ENCODE measurements around the gene CASZ1.

CASZ1 gene

DNA sequence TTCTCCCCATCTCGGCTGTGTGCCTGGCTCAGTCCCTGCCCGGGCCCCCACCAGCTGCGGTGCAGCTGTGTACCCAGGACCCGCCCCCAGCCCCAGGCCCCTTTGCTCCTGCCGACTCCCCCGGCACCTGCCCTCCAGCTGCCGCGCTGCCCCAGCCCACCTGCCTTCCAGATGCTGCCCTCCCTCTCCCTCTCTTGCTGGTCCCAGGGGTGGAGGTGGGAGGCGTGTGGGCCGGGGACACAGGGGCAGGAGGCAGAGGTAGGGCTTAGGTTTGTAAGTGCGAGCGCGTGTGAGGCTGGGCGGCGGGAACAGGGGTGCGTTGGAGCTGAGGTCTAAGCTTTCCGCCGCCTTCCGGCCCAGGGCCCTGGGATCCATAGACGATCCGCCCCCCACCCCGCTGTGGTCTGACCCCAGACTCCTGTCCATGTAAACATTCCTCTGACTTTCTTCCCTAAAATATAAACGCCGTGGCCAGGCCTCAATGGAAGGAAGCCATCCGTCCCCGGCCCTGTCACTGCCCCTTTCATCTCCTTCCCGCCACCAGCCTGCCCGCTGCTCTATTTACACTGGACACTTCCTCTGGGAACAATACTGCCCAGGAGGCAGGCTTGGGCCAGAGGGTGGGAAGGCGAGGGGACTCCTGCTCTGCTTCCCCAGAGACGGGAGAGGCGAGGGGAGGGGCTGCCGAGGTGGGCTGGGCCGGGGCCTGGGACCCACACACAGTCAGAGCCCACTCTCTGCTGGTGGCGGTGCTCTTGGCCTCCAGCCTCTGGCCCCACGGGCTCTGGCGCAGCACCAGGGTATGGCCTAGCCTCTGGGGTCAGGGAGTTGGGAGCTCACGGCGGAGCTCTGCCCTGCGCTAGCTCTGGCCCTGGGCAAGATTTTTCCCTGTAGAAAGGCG is 128.3 kb downstream of the CASZ1 start:
- no peak for DNase-seq

DNA sequence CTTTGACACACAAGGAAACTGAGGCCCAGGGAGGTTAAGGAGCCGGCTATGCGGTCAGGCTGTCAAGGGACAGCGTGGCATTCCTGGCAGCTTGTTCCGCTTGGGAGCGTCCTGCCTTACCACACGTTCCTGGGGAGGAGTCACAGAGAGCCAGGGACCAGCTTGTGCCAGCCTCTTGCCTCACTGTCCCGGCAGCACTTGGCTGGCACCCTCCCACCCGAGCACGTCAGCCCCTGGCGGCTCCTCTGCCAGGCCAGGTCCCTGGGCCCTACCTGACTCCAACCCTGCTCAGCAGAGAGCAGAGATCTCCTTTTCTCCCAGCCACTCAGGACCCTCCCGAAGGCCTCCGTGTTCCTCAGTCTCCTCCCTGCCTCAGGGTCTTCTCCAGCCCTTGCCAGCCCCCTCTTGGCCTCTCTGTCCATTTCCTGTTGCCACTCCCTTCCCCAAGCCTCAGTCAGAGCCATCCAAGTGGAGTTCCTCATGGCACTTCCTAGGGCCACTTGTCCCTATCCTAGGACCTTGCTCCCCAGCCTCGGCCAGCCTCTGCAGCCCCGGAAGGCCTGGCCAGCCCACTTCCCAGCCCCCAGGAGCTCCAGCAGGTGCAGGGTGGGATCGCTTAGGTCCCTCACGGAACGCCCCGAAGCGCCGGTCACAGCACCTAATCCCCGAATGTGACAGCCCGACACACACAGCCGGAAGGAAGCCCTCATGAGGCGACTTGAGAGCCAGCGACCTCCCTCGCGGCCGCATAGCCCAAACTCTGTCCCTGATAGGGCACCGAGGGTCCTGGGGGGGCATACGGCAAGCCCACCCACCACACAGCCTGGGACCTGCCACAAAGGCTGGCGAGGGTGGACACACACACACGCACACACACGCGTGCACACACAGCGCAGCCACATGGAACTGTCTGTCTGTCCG is 130.3 kb downstream of the CASZ1 start:
- no peak for DNase-seq

DNA sequence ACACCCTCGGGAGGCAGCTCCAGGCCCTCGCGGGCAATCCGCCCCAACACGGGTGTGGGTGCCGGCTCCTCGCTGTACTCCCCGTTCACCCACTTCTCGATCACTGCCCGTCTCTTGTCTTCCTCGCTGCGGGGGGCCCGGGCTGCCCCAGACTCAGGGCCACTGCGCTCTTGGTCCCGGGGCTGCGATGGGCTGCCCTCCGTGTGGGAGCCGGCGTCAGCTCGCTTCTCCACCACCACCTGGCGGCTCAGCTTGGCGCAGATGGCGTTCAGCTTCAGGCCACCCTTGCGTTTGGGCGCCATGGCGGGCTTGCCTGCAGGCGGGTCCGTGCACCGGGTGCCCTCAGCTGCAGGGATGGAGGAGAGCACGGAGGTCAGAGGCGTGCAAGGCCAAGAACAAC is 131.2 kb downstream of the CASZ1 start:
- DNase-seq = no peak

DNA sequence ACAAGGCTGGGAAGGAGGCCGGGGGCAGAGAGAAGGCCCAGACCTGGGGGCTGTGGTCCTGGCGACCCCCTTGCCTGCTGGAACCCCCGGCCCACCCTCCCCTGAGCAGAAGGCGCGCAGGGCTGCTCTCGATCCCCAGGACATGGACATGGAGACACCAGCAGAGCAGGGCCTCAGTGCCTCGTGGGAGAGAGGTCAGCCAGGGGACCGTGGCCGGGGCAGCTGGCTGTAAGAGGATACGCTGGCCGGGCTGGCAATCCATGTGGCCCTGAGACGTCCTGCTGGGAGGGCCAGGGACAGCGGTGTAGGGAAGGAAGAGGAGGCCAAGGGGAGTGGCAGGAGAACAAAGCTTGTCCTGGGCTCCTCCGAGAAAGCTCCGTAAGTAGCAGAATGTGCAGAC is 132.2 kb downstream of the CASZ1 start:
- no peak for DNase-seq

DNA sequence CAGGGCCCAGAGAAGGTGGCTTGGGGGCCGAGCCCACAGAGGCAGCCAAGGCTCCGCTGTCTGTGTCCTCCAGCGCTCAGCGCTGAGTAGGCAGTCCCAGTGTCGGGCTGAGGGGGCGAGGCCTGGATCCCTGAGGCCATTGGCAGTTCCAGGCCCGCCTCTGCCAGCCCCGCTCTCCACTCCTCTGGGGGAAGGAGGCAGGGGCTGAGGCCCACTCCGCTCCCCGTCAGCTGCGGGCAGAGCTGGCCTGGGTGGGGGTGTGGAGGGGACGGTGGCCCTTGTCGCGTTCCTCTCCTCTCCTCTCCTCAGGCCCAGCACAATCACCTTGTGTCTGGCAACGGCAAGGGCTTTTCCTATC is 132.8 kb downstream of the CASZ1 start:
- no peak for DNase-seq

DNA sequence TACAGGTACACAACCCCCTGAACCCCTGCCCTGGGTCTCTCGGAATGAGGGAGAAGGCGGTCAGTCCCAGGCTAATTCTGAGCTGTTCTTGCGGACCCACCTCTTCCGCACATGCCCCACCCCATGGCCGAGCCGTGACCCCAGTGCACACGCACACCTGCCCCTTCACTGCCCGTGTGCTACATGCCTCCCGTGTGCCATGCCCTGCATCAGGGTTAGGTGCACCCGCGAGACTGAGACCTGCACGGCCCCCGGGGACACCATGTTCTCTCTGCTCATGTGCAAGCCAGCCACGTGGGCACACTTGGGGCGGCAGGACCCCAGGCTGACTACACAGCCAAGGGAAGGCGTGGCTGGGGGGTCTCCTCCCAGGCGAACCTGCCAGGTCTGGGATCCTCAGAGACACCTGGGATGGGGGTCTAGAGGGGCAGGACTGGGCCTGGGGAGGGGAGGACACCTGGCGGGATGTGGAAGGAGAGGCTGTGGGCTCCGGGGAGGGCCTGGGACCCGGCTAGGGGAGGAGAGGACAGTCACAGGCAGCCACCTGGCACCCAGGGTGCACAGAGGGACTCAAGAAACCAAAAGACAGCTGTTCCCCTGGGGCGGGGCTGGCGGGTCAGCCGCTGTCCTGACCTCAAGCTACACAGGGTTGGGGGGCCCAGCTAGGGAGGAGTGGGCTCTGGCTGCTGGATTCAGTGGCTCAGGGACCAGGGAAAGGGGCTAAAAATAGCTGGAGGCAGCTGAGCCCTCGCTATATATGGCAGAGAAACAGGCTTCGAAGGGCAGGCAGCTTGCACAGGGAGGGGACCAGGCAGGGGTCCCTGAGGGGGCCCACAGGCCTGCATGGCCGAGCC is 133.4 kb downstream of the CASZ1 start:
- no peak for DNase-seq

DNA sequence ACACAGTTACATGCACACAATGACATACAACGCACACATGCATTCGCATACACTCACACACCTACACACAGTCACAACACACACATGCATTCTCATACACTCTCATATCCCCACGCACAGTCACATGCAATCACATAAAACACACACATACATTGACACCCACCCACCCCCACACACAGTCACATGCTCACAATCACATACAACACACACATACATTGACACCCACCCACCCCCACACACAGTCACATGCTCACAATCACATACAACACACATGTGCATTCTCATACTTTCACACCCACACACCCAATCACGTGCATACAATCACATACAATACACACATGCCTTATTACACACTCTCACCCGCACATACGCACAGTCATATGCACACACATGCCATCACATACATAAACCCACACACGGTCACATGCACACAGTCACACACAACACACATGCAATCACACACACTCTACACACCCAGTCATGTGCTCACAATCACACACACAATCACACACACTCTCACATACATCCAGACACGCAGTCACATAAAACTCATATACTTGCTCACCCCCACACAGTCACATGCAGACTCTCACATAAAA is 134.3 kb downstream of the CASZ1 start:
- no peak for DNase-seq

DNA sequence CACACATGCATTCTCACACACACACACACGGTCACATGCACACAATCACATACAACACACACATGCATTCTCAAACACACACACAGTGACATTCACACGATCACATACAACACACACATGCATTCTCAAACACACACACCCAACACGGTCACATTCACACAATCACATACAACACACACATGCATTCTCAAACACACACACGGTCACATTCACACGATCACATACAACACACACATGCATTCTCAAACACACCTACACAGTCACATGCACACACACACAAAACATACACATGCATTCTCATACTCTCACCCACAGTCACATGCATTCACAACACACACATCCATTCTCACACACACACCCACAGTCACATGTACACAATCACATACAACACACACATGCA is 135.0 kb downstream of the CASZ1 start:
- DNase-seq = no peak

DNA sequence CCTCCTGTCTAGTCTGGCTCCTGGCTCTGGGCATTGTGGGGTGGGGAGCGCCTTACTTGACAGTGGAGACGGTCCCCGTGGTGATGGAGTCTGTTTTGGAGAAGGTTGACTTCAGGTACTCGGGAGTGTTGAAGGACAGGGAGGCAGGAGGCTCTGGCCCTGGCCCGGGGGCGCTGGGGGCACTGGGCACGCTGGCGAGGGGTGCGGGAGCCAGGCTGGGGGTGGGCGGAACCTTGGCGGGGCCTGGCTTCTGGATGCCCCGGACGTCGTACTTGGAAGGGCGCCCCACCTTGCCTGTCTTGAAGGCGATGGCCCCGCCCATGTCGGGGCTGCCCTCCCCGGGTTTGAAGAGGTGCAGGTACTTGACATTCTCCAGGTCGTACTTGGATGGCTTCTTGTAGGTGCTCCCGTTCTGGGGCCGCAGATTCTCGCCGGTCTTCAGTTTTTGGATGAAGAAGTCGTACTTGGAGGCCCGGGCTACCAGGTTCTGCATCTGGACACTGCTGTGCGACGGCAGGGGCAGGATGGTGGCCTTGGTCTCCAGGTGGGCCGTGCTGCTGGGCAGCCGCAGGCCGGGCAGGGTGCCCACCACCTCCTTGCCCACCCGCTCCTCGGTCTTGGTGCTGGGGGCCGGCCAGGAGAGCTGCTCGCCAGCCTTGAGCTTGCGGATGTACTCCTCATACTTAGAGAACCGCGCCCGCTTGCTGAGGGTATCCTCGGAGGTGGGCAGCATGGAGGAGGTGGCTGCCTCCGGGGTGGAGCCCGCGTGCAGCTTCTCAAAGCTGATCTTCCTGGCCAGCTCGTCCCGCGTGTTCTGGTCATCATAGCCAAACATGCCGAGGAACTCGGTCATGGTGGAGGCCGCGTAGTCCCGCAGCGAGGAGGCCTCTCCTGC is 136.6 kb downstream of the CASZ1 start:
- DNase-seq = no peak

DNA sequence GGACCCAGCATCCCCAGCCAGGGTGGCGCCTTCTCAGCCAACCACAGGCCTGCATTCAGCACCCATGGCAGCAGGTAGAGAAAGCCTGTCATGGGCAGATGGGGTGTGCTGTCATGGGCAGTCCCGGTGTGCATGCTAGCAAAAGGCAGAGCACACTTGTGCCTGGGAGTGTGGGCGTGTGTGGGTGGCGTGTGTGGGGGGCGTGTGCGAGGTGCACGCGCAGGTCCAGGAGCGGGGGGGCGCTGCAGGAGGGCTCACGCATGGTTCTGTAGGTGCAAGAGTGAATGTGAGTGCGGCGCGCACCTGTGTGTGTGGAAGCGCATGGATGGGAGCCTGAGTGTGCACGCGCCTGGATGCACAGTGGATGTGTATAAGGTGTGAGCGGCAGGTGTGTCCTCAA is 137.2 kb downstream of the CASZ1 start:
- DNase-seq = no peak

DNA sequence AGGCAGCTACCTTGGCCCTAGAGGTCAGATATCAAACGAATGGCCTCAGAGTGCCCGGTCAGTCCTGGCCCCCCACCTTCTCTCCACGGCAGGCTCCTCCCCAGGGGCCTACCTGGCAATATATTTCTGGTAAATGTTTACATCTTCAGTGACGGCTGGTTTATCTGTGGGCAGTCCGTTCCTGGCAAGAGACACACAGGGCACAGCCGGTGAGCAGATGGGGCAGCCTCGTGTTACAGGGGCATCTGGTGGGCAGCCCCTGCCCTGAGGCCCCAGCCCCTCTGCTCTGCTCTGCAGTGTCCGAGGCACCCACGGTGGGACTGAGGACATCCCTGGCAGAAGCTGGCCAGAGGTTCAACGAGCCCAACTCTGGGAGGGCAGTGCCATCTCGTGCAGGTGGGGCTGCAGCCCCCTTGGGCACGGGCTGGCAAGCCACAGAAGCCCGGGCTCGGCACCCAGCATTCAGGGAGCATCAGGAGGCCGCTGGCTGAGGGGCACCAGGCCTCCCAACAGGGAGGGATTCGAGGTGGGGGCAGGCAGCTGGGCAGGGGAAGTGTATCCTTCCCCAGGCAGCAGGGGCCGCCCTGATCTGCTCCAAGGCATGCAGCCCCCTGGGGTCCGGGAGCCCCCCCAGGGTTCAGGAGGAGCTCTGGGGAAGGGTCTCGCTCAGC is 137.9 kb downstream of the CASZ1 start:
- DNase-seq = no peak

DNA sequence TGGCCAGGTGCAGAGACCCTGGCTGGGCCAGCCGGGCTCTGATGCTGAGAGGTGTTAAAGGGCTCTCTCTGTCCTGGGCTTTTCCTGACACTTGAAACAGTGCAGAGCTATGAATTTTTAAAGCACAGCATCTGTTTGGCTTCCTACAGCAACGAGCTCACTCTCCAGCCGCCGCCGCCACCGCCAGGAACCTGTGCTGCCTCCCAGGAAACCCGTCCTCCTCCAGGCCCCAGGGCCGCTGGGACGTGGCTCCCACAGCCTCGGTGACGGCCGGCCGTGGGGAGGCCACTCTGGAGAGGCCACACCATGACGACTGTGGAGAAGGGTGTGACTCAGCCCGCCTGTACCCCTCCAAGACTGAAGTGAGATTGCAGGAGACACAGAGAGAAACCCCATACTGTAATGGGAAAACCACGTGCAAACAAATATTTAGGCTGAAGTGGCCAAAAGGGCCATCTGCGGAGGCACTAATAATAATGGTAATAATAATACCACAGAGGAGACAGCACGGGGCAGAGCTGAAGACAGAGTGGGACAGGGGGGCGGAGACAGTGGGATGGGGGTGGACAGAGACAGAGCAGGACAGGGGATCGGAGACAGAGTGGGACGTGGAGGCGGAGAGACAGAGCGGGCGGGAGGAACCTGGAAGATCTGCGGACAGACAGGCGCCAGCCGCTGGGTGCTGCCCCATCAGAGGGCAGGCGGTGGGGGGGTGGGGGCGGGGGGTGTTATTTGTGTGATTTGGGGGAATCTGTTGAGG is 139.2 kb downstream of the CASZ1 start:
- no peak for DNase-seq

DNA sequence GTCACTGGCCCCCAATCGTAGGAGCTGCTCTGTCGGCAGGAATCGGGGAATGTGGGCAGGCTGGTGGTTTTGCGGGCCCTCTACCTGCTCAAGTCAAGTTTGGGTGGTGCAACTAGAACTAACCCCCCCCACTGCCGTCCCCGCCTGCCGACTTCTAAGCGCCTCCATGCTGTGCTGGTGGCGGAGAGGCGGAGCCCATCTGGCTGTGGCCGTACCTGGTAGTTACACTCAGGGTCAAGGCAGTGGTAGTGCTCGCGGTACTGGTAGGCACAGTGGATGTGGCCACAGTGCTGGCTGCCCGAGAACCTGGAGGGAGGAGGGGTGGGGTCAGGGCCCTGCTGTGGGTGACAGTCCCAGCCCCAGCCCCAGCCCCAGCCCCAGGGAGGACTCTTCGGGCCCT is 140.0 kb downstream of the CASZ1 start:
- no peak for DNase-seq

DNA sequence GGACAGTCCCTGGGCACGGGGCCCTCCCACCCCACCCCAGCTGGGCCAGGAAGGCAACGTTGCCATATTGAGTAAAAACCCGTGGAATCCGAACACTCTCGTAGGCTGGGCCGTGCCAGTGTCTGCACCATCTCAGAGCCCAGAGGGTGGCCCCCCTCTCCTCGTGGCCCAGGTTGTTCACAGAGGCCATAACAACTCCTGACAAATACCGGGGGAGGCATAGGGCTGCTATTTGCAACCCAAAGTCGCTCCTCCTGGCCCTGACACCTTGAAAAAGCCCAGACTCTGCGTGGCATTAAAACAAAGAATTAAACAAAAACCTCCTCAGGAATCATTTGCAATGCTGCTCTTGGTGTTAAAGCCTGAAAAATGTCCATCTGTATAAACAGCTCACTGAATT is 141.4 kb downstream of the CASZ1 start:
- no peak for DNase-seq

DNA sequence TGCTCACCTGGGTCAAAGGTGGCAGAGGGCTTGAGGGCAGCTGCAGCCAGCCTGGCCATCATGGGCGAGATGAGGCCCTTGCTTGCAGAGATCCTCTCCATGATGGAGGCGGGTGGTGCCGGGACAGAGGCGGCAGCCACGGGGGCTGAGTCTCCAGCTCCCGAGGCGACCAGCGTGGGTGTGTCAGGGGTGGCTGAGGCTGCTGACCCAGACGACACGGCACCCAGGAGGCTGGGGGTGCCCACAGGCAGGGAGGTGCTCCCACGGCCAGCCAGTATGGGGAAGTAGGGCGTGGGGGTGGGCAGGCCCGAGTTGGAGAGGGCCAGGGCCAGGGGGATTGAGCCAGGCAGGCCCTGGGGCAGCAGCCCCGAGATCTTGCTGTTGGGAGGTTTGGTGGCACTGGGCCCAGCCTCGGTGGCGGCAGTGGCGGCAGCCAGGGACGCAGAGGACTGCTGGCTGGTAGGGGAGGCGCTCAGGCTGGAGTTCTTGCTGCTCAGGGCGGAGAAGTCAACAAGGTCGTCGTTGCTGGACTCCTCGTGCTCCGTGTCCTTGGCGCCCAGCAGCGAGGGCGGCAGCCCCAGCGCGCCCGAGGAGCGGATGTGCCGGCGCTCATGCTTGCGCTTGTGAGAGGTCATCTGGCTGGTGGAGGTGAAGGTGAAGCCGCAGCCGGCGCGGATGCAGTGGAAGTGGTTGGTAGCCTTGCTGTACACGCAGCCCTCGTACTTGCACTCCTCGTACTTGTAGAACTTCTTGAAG is 142.9 kb downstream of the CASZ1 start:
- DNase-seq = no peak

DNA sequence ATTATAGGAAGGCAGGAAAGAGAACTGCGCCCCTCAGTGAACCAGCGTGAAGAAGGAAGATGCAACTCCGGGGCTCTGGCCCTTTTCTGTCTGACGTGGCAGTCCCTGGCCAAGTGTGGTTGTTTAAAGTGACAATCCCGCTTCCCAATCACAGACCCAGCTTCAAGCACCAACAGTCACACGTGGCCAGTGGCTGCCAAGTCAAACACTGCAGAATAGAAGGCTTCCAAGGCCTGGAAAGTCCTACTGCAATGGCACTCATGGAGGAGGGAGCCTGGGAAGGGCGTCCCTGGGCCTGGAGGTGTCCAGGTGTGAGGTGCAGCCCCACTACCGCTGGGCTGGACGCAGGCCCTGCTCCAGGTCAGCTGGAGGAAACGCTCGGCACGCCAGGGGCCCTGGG is 143.8 kb downstream of the CASZ1 start:
- DNase-seq = no peak

DNA sequence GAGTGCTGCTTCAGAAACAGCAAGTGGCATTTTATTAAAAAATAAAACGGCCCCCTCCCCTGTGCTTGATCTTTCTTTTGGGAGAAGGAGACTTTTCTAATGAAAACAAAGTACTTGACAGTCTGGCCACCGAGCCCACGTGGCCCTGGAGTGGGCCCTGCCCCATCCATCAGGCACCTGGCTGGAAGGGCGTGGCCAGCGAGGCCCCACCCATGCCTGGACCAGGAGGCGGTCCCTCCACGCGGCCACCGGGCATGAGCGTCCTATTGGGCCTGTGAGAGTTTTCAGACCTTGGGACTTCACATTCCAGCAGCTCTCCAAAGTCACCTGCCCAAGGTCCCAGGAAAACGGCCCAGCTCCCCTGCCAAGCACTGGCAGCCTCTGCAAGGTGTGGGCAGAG is 144.7 kb downstream of the CASZ1 start:
- no peak for DNase-seq

DNA sequence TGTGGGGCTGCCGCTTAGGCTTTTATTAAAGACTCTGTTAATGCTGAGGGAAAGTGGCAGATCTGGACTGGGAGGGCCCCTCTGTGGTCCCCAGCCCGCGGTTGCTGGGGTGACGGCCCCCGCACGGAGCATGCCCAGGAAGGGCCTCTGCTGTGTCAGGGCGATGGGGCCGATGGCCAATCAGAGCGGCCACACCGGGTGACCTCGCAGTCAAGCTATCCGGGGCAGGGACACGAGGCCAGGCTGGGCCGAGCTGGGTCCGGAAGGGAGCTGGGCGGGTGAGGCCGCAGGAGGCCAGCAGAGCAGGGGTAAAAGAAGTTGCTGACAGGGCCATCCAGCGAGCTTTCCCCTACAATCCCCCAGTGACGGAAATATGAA is 145.1 kb downstream of the CASZ1 start:
- DNase-seq = no peak

DNA sequence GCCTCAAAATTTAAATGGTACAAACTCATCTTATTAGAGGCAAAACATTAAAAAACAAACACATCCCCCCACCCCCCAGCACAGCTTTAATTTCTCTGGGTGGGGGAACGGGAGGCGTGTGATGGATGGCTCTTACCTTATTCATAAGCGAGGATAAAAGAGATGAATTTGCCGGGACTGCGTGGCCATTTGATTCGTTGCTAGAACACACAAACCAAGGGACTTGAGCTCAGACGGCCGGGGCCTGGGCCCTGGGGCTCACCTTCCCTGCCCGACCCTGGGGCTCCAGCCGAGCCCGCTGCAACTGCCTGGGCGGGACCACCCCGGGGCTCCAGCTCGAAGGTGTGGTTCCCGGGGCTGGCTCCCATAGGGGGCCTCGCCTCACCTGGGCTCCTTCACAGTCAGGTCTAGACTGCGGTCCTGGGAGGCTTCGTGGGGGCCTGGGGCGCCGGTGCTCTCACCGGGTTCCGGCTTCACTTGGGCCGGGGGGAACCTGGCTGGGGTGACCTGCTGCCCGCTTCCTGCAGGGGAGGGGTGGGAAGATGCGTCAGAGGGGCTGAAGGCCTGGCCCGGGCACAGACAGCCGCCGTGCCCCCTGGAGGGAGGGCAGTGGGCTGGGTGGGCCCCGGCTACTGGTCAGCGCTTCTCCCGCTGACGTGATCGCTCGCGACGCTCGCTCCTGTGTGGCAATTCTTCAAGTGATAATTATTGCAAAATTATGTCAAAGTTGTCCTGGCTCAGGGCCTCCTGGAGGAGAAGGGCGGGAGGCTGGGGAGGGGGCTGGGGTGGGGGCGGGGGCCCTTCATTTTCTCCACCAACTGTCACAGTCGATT is 145.7 kb downstream of the CASZ1 start:
- no peak for DNase-seq

Measured in CD4-positive, alpha-beta T cell treated with Interleukin-12 subunit alpha and Interleukin-12 subunit beta, for 1 hour (primary cell).